GM21360 (cell line): ENCODE measurements around the gene THAP5.
"Not testable (repeated sequence)": the region's sequence is repeated elsewhere in the genome, so short reads cannot be mapped to it uniquely, and the experiment has no call there.

Experiments used
- ATAC-seq: cut with Tn5 transposase; IDR thresholded peaks from one replicate; pipeline ENCODE4 v1.9.1; 2021; ENCODE audit warnings: mild to moderate bottlenecking, moderate library complexity; ENCODE audit not compliant: unreplicated experiment

Gene THAP5

DNA sequence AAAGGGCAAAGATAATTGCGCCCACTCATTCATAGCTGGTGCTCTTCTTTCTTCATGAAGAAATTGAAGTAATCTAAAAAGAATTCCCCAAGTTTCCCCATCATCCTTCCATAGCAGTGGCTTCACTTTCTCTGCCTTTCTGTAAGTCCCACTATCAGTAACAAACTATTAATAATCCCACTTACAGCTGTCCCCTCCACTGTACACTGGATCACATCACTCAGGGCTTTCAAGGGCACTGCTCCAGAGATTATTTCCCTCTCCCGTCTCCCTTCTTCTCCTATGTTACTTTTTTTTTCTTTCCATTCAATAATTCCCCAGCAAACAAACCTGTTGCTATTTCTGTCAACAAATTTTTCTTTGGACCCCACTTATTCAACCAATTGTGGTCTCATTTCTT, 16.3 kb upstream of the THAP5 start:
- ATAC-seq = no peak

DNA sequence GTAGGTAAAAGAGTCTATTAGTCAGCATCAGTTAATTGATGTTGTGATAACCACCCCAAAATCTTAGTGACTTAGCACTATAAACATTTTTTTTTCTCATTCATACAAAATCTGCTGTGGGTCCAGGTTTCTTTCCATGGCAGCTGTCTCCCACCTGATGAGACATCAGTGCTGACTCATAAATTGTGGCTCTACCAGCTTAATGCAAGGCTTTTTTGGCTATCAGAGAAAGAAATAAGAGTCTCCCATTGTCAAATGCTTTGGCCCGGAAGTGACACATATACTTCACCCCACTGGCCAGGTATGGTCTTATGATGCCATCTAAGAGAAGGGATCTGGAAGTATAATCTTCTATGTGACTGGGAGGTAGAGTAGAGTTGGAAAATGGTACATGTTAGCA, 14.7 kb upstream of the THAP5 start:
- ATAC-seq = no peak

DNA sequence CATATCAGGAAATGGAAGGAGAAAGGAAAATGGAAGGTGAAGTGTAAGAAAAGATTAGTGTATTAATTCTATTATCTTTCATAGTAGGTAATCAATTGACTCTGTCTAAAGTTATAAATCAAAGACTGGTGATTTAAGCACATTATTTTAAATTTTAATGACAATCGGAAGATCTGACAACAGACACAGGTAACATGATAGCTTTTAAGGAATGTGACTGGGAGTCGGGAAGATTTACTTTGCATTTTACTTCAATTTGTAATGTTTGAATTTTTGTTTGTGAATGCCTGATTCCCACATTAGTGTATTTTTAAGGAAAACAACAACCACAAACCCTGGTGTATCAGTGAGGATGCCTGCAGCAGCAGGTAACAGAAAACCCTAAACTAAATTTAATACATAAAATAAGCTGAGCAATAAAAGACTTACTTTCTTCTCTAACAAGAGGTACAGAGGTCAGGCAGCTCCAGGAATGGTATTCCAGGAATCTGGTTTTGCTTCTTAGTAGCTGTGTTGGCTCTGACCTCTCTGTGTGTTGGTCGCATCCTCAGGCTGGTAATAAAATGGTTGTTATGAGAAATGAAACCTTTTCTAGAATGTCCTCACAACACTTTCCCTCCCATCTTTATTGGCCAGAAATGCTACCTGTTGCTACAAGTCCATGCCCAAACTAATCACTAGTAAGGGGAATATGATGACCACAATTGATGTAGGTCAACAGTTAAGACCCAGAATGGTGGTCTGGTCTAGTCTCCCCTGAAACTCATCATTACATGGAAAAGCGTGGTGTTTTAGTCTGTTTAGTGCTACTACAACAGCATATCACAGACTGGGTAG, 12.4 kb upstream of the THAP5 start:
- no peak for ATAC-seq

DNA sequence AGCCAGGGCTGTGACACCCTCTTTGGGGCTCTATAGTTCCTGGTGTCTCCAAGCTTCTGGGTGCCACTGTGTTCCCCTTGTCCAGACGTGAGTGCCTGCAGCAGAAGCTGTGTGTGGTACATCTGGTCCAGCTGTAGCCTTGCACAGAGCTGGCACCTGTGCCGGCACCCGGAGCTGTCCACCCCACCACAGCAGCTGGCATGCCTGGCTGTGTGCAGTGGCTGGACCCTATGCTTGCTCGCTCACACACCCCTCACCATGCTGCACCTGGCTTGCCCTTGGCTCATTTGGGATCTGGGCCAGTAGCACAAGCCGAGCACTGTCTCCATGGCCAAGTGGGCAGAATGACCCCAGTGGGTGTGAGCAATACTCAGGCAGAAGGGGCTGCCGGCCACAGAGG, 10.8 kb upstream of the THAP5 start:
- ATAC-seq = no peak

- no peak for ATAC-seq
These were observed 9.4 kb upstream of the THAP5 start for GRCh38 chr7:108578937-108579336.

DNA sequence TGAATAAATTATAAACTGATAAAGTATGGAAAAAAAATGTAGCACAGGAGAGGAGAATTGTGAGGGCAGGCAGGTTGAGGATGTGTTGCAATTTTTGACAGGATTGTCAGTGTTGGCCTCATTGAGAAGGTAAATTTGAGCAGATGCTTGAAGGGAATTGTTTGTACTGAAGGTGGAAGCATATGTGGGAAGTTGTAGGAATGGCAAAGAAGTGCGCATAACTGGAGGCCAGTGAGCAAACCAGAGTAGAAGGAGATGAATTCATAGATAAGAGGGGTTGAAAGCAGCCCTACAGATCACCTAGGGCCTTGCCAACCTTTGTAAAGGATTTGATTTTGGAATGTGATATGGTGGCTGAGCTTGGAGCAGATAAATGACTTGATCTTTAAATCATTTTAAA, 6.6 kb upstream of the THAP5 start:
- no peak for ATAC-seq

DNA sequence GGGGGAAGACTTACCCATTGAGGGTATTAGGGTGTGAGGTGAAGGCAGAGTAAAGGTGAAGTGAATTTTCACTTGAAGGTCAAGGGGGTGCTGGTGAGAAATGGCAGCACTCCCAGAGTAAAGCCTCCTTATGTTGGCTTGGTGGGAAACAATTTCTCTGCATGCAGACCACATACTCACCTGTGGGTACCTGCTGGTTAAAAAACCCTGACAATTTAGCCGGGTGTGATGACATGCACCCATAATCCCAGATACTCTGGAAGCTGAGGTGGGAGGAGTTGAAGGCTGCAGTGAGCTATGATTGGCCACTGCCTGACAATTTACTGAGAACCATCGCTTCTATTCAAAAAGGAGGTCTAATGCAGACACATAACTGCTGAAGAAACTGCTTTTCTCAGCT, 5.7 kb upstream of the THAP5 start:
- ATAC-seq = no peak

GRCh38 chr7:108572480-108572879, 3.0 kb upstream of the THAP5 start:
- no peak for ATAC-seq

GRCh38 chr7:108570146-108570755, 745 bp upstream of the THAP5 start:
- ATAC-seq = peak; percentile 30

DNA sequence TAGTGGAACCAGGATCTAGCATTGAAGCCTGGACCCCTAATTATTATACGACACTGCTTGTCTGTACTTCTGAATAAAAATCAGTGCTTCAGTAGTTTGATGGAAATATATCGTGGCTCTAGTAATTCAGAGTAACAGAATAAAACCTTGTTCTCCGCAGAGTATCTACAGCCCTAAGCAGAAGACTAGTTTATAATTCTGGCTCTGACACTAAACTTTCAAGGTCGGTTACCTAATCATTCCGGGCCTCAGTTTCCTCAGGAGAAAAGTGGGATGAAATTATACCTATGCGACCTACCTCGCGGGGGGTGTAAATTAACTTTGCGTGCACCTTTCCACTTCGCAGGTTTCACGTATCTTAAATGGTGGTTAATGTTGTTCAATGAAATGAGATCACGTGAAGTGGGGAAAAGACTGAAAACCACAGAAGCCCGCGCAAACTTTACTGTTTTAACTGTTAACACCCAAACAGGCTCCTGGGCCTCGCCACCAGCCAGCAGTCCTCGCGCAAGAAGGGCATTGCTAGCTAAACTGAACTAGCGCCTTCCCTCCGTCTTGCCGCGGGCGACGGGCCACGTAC, 615 bp downstream of the THAP5 start:
- ATAC-seq = no peak

GRCh38 chr7:108565987-108566386, 3.5 kb downstream of the THAP5 start:
- ATAC-seq = no peak

DNA sequence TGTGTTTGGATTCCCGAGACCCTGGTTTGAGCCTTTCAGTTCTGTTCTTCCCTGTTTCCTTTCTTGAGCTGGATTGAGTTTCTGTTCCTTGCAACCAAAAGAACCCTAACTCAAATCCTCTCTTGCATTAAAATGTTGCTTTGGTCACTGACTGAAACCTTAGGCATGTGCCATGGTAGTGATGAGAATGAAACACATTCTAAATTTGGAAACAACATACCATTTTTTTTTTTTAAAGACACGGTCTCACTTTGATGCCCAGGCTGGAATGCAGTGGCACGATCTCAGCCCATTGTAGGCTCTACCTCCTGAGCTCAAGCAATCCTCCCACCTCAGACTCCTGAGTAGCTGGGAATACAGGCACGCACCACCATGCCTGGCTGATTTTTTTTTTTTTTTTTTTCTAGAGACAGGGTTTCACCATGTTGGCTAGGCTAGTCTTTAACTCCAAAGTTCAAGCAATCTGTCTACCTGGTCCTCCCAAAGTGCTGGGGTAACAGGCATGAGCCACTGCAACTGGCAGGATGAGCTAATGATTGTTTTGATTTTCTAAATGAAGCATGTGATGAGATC, 8.4 kb downstream of the THAP5 start:
- ATAC-seq = no peak

DNA sequence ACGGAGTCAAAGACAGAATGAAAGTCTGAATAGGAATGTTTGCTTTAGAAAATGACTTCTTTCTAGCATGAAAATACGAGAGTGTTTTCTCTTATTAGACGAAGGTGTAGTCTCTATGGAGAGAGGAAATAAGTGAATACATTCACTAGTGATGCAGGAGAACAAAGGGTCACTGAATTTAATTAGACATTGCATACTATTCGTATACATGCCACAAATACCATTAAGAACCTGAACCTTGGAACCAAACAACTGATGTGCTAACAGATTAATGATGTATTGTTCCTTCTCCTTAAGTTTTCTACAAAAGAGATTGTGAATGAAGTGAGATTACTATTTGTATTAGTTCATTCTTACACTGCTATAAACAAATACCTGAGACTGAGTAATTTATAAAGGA, 10.3 kb downstream of the THAP5 start:
- ATAC-seq = no peak

GRCh38 chr7:108557617-108558016, 11.9 kb downstream of the THAP5 start:
- ATAC-seq = no peak

- no peak for ATAC-seq
These were observed 12.3 kb downstream of the THAP5 start for GRCh38 chr7:108557191-108557590.

GRCh38 chr7:108556665-108557064, 12.8 kb downstream of the THAP5 start:
- not testable (repeated sequence) for ATAC-seq

GRCh38 chr7:108548141-108548896, 21.2 kb downstream of the THAP5 start:
- not testable (repeated sequence) for ATAC-seq

GRCh38 chr7:108541478-108541877, 28.0 kb downstream of the THAP5 start:
- ATAC-seq = no peak

GRCh38 chr7:108538685-108539084, 30.8 kb downstream of the THAP5 start:
- not testable (repeated sequence) for ATAC-seq

DNA sequence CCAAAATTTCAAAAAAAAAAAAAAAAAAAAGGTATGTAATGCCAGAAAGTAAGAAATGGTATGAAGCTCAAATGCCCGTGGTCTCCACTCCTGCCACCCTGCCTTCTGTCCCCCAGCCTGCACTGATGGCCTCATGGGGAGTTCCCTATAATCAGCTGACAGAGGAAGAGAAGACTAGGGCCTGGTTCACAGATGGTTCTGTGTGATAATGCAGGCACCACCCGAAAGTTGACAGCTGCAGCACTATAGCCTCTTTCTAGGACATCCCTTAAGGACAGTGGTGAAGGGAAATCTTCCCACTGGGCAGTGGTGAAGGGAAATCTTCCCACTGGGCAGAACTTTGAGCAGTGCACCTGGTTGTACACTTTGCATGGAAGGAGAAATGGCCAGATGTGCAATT, 31.3 kb downstream of the THAP5 start:
- not testable (repeated sequence) for ATAC-seq

DNA sequence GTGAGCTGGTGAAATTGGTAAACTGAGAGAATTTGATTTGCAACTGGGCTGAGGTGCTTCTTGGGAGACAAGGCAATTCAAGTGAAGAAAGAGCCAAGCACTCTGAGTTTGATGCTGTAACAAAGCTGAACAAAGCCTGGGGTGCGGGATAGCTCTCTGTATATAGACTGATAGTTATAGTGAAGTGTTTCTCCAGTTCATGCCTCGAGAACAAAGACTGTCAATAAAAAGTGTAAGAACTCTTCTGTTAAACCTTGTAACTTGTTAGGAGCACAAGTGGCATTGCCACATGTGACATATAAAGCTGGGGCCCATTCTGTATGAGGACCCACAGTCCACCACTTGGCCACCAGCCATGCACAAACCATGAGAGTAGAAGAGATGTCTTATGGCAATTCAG, 32.3 kb downstream of the THAP5 start:
- no peak for ATAC-seq
